Esophagus muscularis mucosa (tissue), 3 donors: ENCODE data around the gene CCDC32.

ENCODE experiments used
- CTCF ChIP-seq, 3 experiments: fragments of 200-600 bp in 2 of 3; fragments of 450-650 bp in 1 of 3; sonication (generic) in 2 of 3; IDR thresholded peaks; one replicate each; pipeline ENCODE4 v1.5.1; 2017 to 2019; ENCODE audit warnings: antibody characterized with exemption in 3 of 3, mild to moderate bottlenecking in 2 of 3, moderate library complexity in 1 of 3
- POLR2AphosphoS5 ChIP-seq, 2 donors: sonication (generic); formaldehyde crosslinking; IDR thresholded peaks; one replicate each; pipeline ENCODE4 v1.6.1; 2017; ENCODE audit warnings: antibody characterized with exemption in 2 of 2

DNA sequence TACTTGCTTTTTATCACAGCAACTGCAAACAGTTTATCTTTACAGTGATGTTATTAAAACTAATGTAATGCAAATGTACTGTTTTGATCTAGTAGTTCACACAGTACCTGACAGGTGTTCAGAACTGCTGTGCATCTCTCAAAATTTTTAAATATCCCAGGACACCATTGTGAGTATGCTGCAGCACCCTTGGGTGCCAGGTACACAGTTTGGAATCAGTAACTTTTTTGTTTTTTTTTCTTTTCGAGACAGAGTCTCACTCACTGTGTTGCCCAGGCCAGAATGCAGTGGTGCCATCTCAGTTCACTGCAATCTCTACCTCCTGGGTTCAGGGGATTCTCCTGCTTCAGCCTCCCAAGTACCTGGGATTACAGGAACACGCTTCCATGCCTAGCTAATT, 32.2 kb upstream of the CCDC32 start:
- TF ChIP-seq CTCF (IDR thresholded peaks at IDR 0.05) (no peak), POLR2AphosphoS5 (IDR thresholded peaks at IDR 0.05) (no peak)
